ENCODE results near the gene KCTD19. TPM values are rescaled to one million over a fixed set of nuclear protein-coding genes. Genes with fewer than 3 reads are reported as not detected.
A peak's percentile ranks its signal among the peaks of the same experiment; 100 is the strongest.

Gene KCTD19
- total RNA-seq, 1 experiment from 2014 or later = 1.1 TPM

- TF ChIP-seq ZNF532 (CRISPR knock-in tag; IDR thresholded peaks at IDR 0.05; ENCODE audit: borderline replicate concordance) (no peak), AFF4 (CRISPR knock-in tag; IDR thresholded peaks at IDR 0.05; ENCODE audit: borderline replicate concordance) (no peak), ELF4 (CRISPR knock-in tag; IDR thresholded peaks at IDR 0.05; ENCODE audit: low read depth) (no peak), JUN (CRISPR knock-in tag; IDR thresholded peaks at IDR 0.05) (no peak), TP53 (CRISPR knock-in tag; IDR thresholded peaks at IDR 0.05) (no peak), PRRX2 (CRISPR knock-in tag; IDR thresholded peaks at IDR 0.05) (no peak), ZNF671 (CRISPR knock-in tag; IDR thresholded peaks at IDR 0.05) (no peak), MLX (CRISPR knock-in tag; IDR thresholded peaks at IDR 0.05) (no peak), E2F4 (CRISPR knock-in tag; IDR thresholded peaks at IDR 0.05; ENCODE audit: borderline replicate concordance, low read depth) (no peak), ZSCAN18 (CRISPR knock-in tag; IDR thresholded peaks at IDR 0.05) (no peak), NFATC4 (CRISPR knock-in tag; IDR thresholded peaks at IDR 0.05) (no peak), KAT7 (CRISPR knock-in tag; IDR thresholded peaks at IDR 0.05; ENCODE audit: borderline replicate concordance) (0 out of 2 replicates have a peak, but pooled peaks have one; percentile 56), OVOL2 (CRISPR knock-in tag; IDR thresholded peaks at IDR 0.05; ENCODE audit: borderline replicate concordance) (no peak), CTCF (IDR thresholded peaks at IDR 0.05) (no peak), SMAD4 (CRISPR knock-in tag; IDR thresholded peaks at IDR 0.05) (no peak), PRDM15 (CRISPR knock-in tag; IDR thresholded peaks at IDR 0.05) (no peak), STAT6 (CRISPR knock-in tag; conservative IDR thresholded peaks at IDR 0.05; ENCODE audit: low read depth) (no peak)
Observed at GRCh38 chr16:67247192-67248072, 79.1 kb downstream of the KCTD19 start, which contains the start of gene FHOD1 (continued).

All from WTC11 (cell line).